ENCODE measurements around the gene TTLL13.
"Not testable (repeated sequence)": the region's sequence is repeated elsewhere in the genome, so short reads cannot be mapped to it uniquely, and the experiment has no call there.

Gene TTLL13

DNA sequence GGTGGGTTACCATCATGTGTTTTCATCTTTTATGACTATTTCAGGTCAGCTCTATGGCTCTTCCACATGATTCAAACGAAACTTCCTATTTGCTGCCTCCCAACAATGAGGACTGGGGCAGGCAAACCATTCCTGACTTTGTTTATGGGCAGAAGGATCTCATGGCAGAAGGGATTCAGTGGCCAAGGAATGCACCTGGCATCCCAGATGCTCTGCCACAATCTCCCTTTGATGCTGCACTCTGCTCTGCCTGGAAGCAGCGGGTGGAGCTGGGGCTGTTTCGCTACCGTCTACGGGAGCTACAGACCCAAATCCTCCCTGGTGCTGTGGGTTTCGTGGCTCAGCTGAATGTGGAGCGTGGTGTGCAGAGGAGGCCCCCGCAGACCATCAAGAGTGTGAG is 8.5 kb upstream of the TTLL13 start:
- no peak for DNase-seq

- no peak for DNase-seq
Measured at GRCh38 chr15:90241343-90242192, 7.8 kb upstream of the TTLL13 start.

- no peak for DNase-seq
Measured at GRCh38 chr15:90243943-90244639, 5.3 kb upstream of the TTLL13 start.

GRCh38 chr15:90248789-90249202 is 560 bp upstream of the TTLL13 start:
- no peak for DNase-seq

DNA sequence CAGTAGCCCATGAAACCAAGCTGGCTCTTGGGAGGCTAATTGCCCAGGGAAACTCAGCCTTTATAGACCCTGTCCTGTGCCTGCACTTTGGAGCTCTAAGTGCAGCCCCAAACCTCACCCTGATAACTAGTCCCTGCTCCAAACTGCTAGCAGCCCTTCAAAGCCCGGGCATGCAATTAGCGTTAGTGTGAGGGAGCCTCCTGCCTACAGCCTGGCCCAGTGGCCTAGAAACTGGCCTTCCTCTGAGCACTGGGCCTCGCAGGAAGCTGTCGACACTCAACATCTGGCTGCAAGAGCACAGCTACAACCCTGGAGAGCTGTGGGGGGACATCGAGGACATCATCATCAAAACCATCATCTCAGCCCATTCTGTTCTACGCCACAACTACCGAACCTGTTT is 8.4 kb downstream of the TTLL13 start:
- no peak for DNase-seq

DNA sequence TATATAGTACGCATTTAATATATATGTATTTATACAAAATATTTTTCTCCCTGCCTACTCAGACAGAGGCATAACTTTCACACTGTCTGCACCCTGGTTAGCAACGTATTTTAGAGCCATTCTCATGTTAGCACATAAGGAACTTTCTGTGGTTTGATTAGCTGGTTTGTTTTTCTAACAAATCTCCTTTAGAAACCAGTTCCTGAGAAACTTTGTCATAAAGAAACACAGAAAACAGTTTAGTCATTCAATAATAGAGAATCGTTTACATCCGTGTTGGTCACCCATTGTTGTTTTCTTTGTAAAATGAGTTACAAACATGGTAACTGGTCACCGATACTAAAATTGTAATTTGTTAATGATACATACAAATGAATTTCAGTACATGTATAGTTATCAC is 10.2 kb downstream of the TTLL13 start:
- DNase-seq, result peak; percentile 70

GRCh38 chr15:90260731-90261130 is 11.4 kb downstream of the TTLL13 start:
- not testable (repeated sequence) for DNase-seq

GRCh38 chr15:90261811-90262210 is 12.5 kb downstream of the TTLL13 start:
- DNase-seq, result no peak

GRCh38 chr15:90262426-90262825 is 13.1 kb downstream of the TTLL13 start:
- DNase-seq, result no peak

DNA sequence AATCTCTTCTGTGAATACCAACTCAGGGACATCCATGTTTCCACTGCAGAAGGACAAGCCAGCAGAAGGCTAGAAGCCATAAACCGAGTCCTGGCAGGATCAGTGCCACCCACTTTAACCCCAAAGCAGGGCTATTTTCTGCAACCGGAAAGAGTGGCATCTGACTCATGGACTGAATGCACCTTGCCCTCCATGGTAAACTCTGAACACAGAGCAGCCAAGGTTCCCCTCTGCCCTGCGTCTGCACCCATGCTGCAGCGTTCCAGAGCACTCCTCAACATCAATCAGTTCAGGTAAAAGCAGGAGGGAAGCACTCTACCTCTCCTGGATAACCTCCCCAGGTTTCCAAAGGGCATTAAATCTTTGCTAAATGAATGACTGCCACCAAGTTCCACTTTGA is 15.3 kb downstream of the TTLL13 start:
- DNase-seq, result peak; percentile 70

DNA sequence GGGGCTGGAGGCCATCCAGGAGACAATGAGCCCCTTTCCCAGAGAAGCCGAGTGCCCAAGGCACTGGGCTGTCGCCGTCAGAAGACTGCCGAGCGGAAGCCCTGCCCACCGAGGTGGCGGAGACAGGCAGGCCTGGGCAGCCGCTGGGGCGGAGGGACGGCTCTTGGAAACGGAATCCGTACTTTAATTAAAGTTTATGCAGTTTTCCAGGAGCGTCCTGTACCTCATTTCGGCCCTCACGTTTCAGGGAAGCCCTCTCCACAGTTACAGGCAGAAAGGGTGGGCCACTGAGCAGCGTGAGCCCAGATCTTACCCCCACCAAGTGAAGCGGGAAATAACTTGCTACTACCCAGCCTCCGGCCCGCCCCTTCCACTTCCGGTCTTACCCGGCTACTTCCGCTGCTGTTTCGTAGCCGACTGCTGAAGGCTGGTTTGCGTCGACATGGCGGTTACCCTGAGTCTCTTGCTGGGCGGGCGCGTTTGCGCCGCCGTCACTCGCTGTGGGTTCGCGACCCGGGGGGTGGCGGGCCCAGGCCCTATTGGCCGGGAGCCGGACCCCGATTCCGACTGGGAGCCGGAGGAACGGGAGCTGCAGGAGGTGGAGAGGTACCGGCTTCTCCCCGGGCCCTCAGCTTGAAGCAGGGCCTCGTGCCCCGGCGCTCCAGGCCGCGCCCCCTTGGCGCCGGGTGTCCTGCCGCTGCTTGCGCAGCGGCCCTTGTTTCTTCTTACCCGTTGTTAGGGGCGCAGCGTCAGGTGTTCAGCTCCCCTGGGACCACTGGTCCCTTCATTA is 16.1 kb downstream of the TTLL13 start, which contains the start of gene NGRN:
Gene NGRN, plus strand, starts transcription at position 402 of the 790 bp plus-strand sequence. Its CDS starts 41 bp downstream, at position 443.
- DNase-seq, result peak; percentile 95

DNA sequence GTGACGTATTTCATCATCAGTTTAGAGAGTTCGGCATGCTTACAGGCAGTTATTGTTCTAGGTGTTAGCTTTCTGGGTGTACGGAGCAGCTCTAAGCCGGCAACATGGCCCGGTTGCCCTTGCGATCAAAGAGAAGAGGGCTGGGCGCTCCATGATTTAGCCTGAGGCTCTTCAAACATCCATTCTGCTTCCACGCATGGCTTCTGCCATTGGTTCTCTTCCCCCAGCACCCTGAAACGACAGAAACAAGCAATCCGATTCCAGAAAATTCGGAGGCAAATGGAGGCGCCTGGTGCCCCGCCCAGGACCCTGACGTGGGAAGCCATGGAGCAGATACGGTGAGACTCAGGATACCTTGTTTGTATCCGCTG is 16.7 kb downstream of the TTLL13 start:
- peak; percentile 65 for DNase-seq

GRCh38 chr15:90266485-90266884 is 17.1 kb downstream of the TTLL13 start:
- peak; percentile 43 for DNase-seq

GRCh38 chr15:90268415-90268814 is 19.1 kb downstream of the TTLL13 start:
- no peak for DNase-seq

GRCh38 chr15:90270502-90271150 is 21.3 kb downstream of the TTLL13 start:
- DNase-seq, result no peak

- no peak for DNase-seq
Measured at GRCh38 chr15:90271459-90272166, 22.3 kb downstream of the TTLL13 start.

DNA sequence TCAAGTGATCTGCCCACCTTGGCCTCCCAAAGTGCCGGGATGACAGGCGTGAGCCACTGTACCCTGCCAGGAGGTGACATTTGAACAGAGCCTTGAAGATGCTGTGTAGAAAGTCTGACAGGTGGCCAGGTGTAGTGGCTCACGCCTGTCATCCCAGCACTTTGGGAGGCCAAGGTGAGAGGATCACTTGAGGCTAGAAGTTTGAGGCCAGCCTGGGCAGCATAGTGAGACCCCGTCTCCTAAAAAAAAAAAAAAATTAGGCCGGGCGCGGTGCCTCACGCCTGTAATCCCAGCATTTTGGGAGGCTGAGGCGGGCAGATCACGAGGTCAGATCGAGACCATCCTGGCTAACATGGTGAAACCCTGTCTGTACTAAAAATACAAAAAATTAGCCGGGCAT is 29.1 kb downstream of the TTLL13 start:
- DNase-seq, result not testable (repeated sequence)

GRCh38 chr15:90280743-90281142 is 31.4 kb downstream of the TTLL13 start:
- not testable (repeated sequence) for DNase-seq

DNA sequence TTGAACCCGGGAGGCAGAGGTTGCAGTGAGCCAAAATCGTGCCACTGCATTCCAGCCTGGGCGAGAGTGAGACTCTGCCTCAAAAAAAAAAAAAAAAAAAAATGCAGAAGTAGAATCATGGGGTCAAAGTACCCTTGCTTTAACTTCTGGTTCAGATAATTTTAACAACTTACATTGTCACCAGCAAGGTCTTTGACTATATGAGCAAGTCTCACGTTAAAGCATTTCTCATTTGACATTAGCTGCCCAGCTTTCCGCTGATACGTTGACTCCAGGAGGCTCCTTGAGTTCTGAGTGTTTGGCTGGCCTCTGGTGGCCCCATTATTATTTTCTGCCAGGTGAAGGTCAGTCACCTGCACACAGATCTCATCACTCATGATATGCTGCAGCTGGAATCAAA is 32.3 kb downstream of the TTLL13 start:
- not testable (repeated sequence) for DNase-seq

GRCh38 chr15:90286678-90287077 is 37.3 kb downstream of the TTLL13 start:
- peak; percentile 53 for DNase-seq

- DNase-seq, result no peak
Measured at GRCh38 chr15:90287101-90287500, 37.7 kb downstream of the TTLL13 start.

- no peak for DNase-seq
Measured at GRCh38 chr15:90287946-90288345, 38.6 kb downstream of the TTLL13 start.

All from activated CD4-positive, alpha-beta T cell treated with anti-CD3 and anti-CD28 coated beads, Interleukin-2, Interleukin-6, amounts not matched to agents 100 ng/mL and 50 ng/mL, durations not matched to agents 16 hours and 8 hours (primary cell).